Neural crest cell (in vitro differentiated cells): ENCODE data around the gene NEU1. TPM values are rescaled to one million over a fixed set of nuclear protein-coding genes. Genes with fewer than 3 reads are reported as not detected.
A peak's percentile ranks its signal among the peaks of the same experiment; 100 is the strongest.

Experiments used
- DNase-seq: peaks from one replicate; pipeline ENCODE4 v3.0.0; 2021; ENCODE audit warnings: low read depth, mixed read lengths, low spot score
- H3K27ac Mint-ChIP-seq: one replicate; pipeline ENCODE4 v1.8.0; 2021; ENCODE audit warnings: mild to moderate bottlenecking, mixed read lengths; ENCODE audit not compliant: unreplicated experiment
- H3K27me3 Mint-ChIP-seq: 2 replicates; pipeline ENCODE4 v1.8.0; 2021; ENCODE audit warnings: low read depth, mild to moderate bottlenecking, mixed read lengths
- H3K36me3 Mint-ChIP-seq: 2 replicates; pipeline ENCODE4 v1.8.0; 2021; ENCODE audit warnings: low read depth, mild to moderate bottlenecking, mixed read lengths
- H3K4me1 Mint-ChIP-seq: 2 replicates; pipeline ENCODE4 v1.8.0; 2021; ENCODE audit warnings: mixed read lengths
- H3K4me3 Mint-ChIP-seq: one replicate; pipeline ENCODE4 v1.8.0; 2021; ENCODE audit warnings: mild to moderate bottlenecking, mixed read lengths
- H3K9me3 Mint-ChIP-seq: 2 replicates; pipeline ENCODE4 v1.8.0; 2021; ENCODE audit warnings: mixed read lengths
- total RNA-seq: library from RNA; stranded (reverse); gene quantifications from 2 replicates; pipeline ENCODE4 v1.2.1, GENCODE V29; 2021
- TF ChIP-seq, protein P1 (sequence below): fragments of 200-600 bp; sonication (generic); conservative IDR thresholded peaks from 2 replicates; pipeline ENCODE4 v1.5.0; 2021; ENCODE audit warnings: antibody characterized with exemption, mild to moderate bottlenecking

NEU1 gene
- total RNA-seq, 1 donor from 2014 or later = 49.9 TPM

GRCh38 chr6:31837369-31838113 is 25.1 kb downstream of the NEU1 start:
- H3K36me3 Mint-ChIP-seq = peaks cover 43% of the 10 kb centered on the region
- no peak overlapping the region for H3K27ac Mint-ChIP-seq
- peaks cover 41% of the 10 kb centered on the region for H3K4me1 Mint-ChIP-seq
- H3K9me3 Mint-ChIP-seq = no peaks in the 10 kb centered on the region
- H3K27me3 Mint-ChIP-seq = no peaks in the 10 kb centered on the region
- TF ChIP-seq, protein P1, sequence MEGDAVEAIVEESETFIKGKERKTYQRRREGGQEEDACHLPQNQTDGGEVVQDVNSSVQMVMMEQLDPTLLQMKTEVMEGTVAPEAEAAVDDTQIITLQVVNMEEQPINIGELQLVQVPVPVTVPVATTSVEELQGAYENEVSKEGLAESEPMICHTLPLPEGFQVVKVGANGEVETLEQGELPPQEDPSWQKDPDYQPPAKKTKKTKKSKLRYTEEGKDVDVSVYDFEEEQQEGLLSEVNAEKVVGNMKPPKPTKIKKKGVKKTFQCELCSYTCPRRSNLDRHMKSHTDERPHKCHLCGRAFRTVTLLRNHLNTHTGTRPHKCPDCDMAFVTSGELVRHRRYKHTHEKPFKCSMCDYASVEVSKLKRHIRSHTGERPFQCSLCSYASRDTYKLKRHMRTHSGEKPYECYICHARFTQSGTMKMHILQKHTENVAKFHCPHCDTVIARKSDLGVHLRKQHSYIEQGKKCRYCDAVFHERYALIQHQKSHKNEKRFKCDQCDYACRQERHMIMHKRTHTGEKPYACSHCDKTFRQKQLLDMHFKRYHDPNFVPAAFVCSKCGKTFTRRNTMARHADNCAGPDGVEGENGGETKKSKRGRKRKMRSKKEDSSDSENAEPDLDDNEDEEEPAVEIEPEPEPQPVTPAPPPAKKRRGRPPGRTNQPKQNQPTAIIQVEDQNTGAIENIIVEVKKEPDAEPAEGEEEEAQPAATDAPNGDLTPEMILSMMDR = no peak
- H3K4me3 Mint-ChIP-seq = peak overlapping the region; percentile 98
- no peak for DNase-seq

GRCh38 chr6:31836474-31837368 is 25.9 kb downstream of the NEU1 start:
- H3K9me3 Mint-ChIP-seq = no peaks in the 10 kb centered on the region
- peak overlapping the region; percentile 98 for H3K4me3 Mint-ChIP-seq
- TF ChIP-seq, protein P1 = no peak
- no peak for DNase-seq
- H3K36me3 Mint-ChIP-seq = peaks cover 43% of the 10 kb centered on the region
- H3K4me1 Mint-ChIP-seq = peaks cover 41% of the 10 kb centered on the region
- no peaks in the 10 kb centered on the region for H3K27me3 Mint-ChIP-seq
- peak overlapping the region; percentile 88 for H3K27ac Mint-ChIP-seq

DNA sequence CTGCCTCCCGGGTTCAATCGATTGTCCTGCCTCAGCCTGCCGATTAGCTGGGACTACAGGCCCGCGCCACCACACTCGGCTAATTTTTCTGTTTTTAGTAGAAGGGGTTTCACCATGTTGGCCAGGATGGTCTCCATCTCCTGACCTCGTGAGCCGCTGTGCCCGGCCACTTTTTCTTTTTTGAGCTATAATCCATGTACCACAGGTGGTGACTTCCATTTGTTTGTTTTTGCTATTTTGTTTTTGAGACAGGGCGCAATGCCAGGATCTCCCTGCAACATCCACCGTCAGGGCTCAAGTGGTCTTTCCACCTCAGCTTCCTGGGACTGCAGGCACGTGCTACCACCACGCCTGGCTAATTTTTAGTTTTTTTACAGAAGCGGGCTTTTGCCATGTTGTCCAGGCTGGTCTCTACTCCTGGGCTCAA is 26.6 kb downstream of the NEU1 start:
- TF ChIP-seq, protein P1 = no peak
- no peak for DNase-seq
- no peaks in the 10 kb centered on the region for H3K9me3 Mint-ChIP-seq
- H3K4me1 Mint-ChIP-seq = peaks cover 42% of the 10 kb centered on the region
- peak overlapping the region; percentile 88 for H3K27ac Mint-ChIP-seq
- peaks cover 41% of the 10 kb centered on the region for H3K36me3 Mint-ChIP-seq
- H3K27me3 Mint-ChIP-seq = no peaks in the 10 kb centered on the region
- peak overlapping the region; percentile 98 for H3K4me3 Mint-ChIP-seq

- H3K4me3 Mint-ChIP-seq = peak overlapping the region; percentile 98
- peaks cover 56% of the 10 kb centered on the region for H3K4me1 Mint-ChIP-seq
These were observed 28.0 kb downstream of the NEU1 start for GRCh38 chr6:31834367-31835250.

More at GRCh38 chr6:31834367-31835250, 28.0 kb downstream of the NEU1 start:
- Mint-ChIP-seq H3K27ac (peak overlapping the region; percentile 100), H3K36me3 (peaks cover 33% of the 10 kb centered on the region), H3K9me3 (no peaks in the 10 kb centered on the region), H3K27me3 (peaks cover 3% of the 10 kb centered on the region)
- TF ChIP-seq, protein P1 = no peak
- peak; percentile 80 for DNase-seq
